Natural killer cell (primary cell): ENCODE measurements around the gene CSNK1D. TPM values are rescaled to one million over a fixed set of nuclear protein-coding genes. Genes with fewer than 3 reads are reported as not detected.

ENCODE experiments used
- ATAC-seq, 3 donors: fragments of 150-1000 bp in 2 of 3; fragments of 200-7000 bp in 1 of 3; cut with Tn5 transposase; 1 replicate in 1 of 3; 2 replicates in 2 of 3; pipeline ENCODE4 v1.10.0; 2021; ENCODE audit warnings: mild to moderate bottlenecking in 2 of 3, moderate library complexity in 2 of 3
- DNase-seq, 2 donors: peaks; one replicate each; pipeline versions ENCODE4 v3.0.0 to v3.0.0-alpha.2; 2013 to 2021; ENCODE audit warnings: mixed read lengths in 1 of 2
- H3K27ac ChIP-seq: one replicate; pipeline ENCODE4 v1.5.1; 2013; ENCODE audit warnings: mild to moderate bottlenecking, low read length
- H3K27me3 ChIP-seq: one replicate; pipeline ENCODE4 v1.6.1; 2013; ENCODE audit warnings: low read length; ENCODE audit not compliant: control insufficient read depth, insufficient read depth
- H3K36me3 ChIP-seq: one replicate; pipeline ENCODE4 v1.6.1; 2013; ENCODE audit warnings: low read length; ENCODE audit not compliant: control insufficient read depth, insufficient read depth
- H3K4me1 ChIP-seq: one replicate; pipeline ENCODE4 v1.6.1; 2013; ENCODE audit warnings: low read length; ENCODE audit not compliant: control insufficient read depth, insufficient read depth
- H3K4me3 ChIP-seq: one replicate; pipeline ENCODE4 v1.5.1; 2013; ENCODE audit warnings: low read length
- H3K9me3 ChIP-seq: one replicate; pipeline ENCODE4 v1.6.1; 2013; ENCODE audit warnings: low read length; ENCODE audit not compliant: control insufficient read depth, insufficient read depth
- H3K27ac Mint-ChIP-seq, 2 donors: one replicate each; pipeline ENCODE4 v1.8.0; 2022; ENCODE audit warnings: mild to moderate bottlenecking in 2 of 2, mixed read lengths in 2 of 2, moderate library complexity in 1 of 2
- H3K27me3 Mint-ChIP-seq, 2 donors: one replicate each; pipeline ENCODE4 v1.8.0; 2022; ENCODE audit warnings: low read depth in 2 of 2, mixed read lengths in 2 of 2
- H3K36me3 Mint-ChIP-seq: one replicate; pipeline ENCODE4 v1.8.0; 2022; ENCODE audit warnings: mixed read lengths
- H3K4me1 Mint-ChIP-seq, 2 donors: one replicate each; pipeline ENCODE4 v1.8.0; 2022; ENCODE audit warnings: mixed read lengths in 2 of 2
- H3K4me3 Mint-ChIP-seq: one replicate; pipeline ENCODE4 v1.8.0; 2022; ENCODE audit warnings: mild to moderate bottlenecking, moderate library complexity, mixed read lengths
- H3K9me3 Mint-ChIP-seq, 2 donors: one replicate each; pipeline ENCODE4 v1.8.0; 2022; ENCODE audit warnings: mixed read lengths in 2 of 2
- WGBS: methylation state at CpG from one replicate; pipeline ENCODE4 v1.1.7; 2013; ENCODE audit warnings: missing lambda C conversion rate; ENCODE audit not compliant: insufficient coverage; 5-methylcytosine and 5-hydroxymethylcytosine counted together
- intact Hi-C: fragments of 100-400 bp; cut with micrococcal nuclease; formaldehyde crosslinking; loops from one replicate; pipeline ENCODE4 v1.14.2; 2022
- total RNA-seq, 4 donors: library from RNA; stranded (reverse); fragments of 120-200 nt in 1 of 4; gene quantifications; one replicate each; pipeline versions ENCODE4 v1.2.3 to v1.2.4, GENCODE V29; 2013 to 2022
- TF ChIP-seq, protein P1 (sequence below): fragments of 200-600 bp; IDR thresholded peaks from one replicate; pipeline ENCODE4 v1.8.0; 2022; ENCODE audit warnings: antibody characterized with exemption

CSNK1D gene
- total RNA-seq, 3 donors from 2014 or later (not counting 1 experiment from before 2014, with no cell fraction given): 423 to 475 (median 468) TPM

DNA sequence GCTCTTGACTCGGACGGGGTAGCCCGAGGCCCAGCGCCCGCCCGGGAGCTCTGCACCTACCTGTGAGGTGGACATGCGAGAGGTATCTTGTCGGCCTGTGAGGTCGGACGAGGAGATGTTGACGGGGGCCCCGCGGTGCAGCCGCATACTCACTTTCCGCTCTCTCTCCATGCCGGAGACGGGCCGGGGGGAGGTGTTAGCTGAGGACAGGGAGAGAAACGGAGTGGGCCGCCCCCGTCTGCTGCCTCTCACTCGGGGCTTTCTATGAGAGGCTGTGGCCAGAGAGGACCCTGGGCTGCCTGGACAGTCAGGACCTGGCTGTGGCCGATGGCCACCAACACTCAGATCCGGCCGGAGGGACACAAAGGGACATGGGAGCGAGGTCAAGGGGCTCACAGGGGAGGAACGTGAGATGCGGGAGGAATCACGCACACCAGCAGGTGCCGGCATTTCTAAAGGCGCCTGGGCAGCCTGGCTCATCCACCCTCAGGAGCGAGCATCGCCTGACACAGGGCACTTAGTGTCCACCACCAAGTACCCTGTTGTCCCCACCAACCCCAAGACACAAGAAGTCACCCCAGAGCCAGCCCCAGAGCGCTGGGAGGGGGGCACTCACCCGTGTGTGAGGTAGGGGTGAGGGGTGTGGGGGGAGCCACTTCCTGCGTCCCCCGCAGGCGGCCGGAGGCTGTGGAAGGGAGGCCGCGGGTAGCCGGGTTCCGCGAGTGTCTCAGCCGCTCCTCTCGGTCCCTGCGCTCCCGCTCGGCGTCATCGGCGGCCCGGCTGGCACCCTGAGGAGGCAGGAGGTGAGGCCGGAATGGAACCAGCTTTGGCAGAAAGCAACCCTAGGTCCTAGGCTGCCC, 24.5 kb downstream of the CSNK1D start:
- no peak for ATAC-seq
- peaks cover 95% of the 10 kb centered on the region for H3K36me3 ChIP-seq

DNA sequence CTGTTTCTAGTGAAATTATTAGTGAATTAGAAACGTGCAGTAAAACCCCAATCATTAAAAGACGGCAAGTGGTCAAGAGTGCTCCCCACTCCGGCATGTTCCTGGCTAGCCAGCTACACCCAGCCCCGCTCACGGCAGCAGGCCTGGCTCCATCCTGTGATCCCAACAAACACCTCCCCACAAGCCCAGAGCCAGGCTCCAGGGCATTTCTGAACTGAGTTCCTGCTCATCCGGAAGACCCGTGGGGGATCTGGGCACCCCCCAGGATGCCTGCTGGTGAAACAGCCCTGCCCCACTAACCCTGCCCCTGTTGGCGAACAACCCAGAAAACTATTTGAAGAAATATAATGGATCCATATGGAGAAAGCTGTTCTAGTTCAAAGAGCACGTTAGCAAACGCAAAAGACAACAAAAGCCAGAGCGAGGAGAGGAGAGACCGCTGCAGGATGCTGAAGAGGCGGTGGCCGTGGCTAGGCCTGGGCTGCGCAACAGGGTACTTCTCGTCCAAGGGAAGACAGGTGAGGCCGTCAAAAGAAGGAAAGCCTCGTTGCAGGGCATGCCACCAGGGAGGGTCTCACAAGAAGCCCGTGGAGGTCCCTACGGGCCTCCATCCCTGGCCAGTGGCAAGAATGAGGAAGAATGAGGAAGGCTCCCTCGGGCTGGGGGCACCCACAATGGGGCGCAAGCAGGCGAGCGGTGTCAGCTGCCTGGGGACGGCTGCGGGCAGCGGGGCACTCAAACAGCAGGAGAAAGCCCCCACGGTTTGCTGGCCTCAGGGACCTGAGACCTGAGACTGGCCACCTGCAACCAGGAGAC, 25.4 kb downstream of the CSNK1D start:
- WGBS: 91% methylated on average over 28 of the region's 28 CpGs
- intact Hi-C loops: loop anchor here (10.0 kb wide), 1 partner anchor 167 kb away; the partner anchor contains the start of genes HEXD and OGFOD3
- Histone ChIP-seq H3K36me3 (peaks cover 99% of the 10 kb centered on the region), H3K27ac (no peak overlapping the region), H3K4me1 (peaks cover 24% of the 10 kb centered on the region), H3K4me3 (no peak overlapping the region), H3K9me3 (no peaks in the 10 kb centered on the region), H3K27me3 (no peaks in the 10 kb centered on the region)
- ATAC-seq (no peak), DNase-seq (no peak)
- Mint-ChIP-seq H3K27ac (peak overlapping the region; percentile 87 to 88), H3K4me3 (peak overlapping the region; percentile 52), H3K27me3 (no peaks in the 10 kb centered on the region), H3K36me3 (peaks cover 25% of the 10 kb centered on the region), H3K9me3 (no peaks in the 10 kb centered on the region), H3K4me1 (peaks cover 40 to 52% of the 10 kb centered on the region in 2 donors)
- TF ChIP-seq, protein P1, sequence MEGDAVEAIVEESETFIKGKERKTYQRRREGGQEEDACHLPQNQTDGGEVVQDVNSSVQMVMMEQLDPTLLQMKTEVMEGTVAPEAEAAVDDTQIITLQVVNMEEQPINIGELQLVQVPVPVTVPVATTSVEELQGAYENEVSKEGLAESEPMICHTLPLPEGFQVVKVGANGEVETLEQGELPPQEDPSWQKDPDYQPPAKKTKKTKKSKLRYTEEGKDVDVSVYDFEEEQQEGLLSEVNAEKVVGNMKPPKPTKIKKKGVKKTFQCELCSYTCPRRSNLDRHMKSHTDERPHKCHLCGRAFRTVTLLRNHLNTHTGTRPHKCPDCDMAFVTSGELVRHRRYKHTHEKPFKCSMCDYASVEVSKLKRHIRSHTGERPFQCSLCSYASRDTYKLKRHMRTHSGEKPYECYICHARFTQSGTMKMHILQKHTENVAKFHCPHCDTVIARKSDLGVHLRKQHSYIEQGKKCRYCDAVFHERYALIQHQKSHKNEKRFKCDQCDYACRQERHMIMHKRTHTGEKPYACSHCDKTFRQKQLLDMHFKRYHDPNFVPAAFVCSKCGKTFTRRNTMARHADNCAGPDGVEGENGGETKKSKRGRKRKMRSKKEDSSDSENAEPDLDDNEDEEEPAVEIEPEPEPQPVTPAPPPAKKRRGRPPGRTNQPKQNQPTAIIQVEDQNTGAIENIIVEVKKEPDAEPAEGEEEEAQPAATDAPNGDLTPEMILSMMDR: no peak

More for the DNA sequence above, 24.5 kb downstream of the CSNK1D start:
- no peak overlapping the region for H3K27ac ChIP-seq
- no peaks in the 10 kb centered on the region for H3K27me3 ChIP-seq
- H3K4me3 ChIP-seq: no peak overlapping the region
- H3K27ac Mint-ChIP-seq: peak overlapping the region; percentile 87 to 88
- no peak for DNase-seq
- H3K4me1 ChIP-seq: peaks cover 23% of the 10 kb centered on the region
- no peaks in the 10 kb centered on the region for H3K9me3 ChIP-seq
- intact Hi-C loops: loop anchor here (10.0 kb wide), 1 partner anchor 166 kb away; the partner anchor contains the start of genes HEXD and OGFOD3
- H3K9me3 Mint-ChIP-seq: no peaks in the 10 kb centered on the region
- TF ChIP-seq, protein P1: no peak
- H3K27me3 Mint-ChIP-seq: no peaks in the 10 kb centered on the region
- H3K4me1 Mint-ChIP-seq: peaks cover 38 to 50% of the 10 kb centered on the region in 2 donors
- H3K4me3 Mint-ChIP-seq: peak overlapping the region; percentile 52
- 96% methylated on average over 53 of the region's 54 CpGs for WGBS
- peaks cover 22% of the 10 kb centered on the region for H3K36me3 Mint-ChIP-seq

DNA sequence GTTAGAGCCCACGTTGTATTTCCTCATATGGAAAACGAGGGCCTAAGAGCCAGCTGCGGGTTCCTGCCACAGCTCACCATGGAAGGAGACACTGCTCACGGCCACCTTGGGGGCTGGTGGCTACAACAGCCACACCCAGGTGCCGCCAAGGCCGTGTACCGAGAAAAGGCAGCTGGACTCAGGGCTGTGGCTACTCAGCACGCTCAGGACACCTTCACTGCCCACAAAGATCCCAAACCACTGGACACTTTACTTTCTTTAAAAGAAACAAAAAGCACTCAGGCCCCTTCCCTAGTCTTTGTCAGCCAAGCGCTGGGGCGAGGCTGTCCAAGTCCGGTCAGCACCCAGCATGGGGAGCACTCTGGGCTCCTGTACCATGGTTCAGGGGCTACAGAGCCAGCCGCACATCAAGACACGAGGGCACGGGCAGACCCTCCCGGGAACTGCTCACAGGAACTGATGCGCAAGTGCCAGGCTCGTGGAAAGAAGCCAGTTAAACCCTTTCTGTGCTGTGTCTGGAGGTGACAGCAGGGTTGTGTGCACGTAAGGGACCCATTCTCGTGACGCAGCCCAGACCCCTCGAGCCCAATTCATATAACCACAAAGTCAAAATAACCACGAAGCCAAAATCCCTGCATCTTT, 26.2 kb downstream of the CSNK1D start:
- DNase-seq (no peak), ATAC-seq (peak in 1 of 3 donors; percentile 5)
- intact Hi-C loops: loop anchor here (10.0 kb wide), 1 partner anchor 167 kb away; the partner anchor contains the start of genes HEXD and OGFOD3
- Mint-ChIP-seq H3K9me3 (no peaks in the 10 kb centered on the region), H3K27ac (peak overlapping the region; percentile 87 to 88), H3K36me3 (peaks cover 25% of the 10 kb centered on the region), H3K4me1 (peaks cover 45 to 56% of the 10 kb centered on the region in 2 donors), H3K4me3 (peak overlapping the region; percentile 0), H3K27me3 (no peaks in the 10 kb centered on the region)
- TF ChIP-seq, protein P1: no peak
- H3K27ac ChIP-seq: peak overlapping the region; percentile 34
- H3K36me3 ChIP-seq: peaks cover 98% of the 10 kb centered on the region
- H3K4me3 ChIP-seq: no peak overlapping the region
- no peaks in the 10 kb centered on the region for H3K9me3 ChIP-seq
- H3K27me3 ChIP-seq: no peaks in the 10 kb centered on the region
- WGBS: 56% methylated on average over 18 of the region's 22 CpGs
- H3K4me1 ChIP-seq: peaks cover 30% of the 10 kb centered on the region
